ENCODE measurements around the gene CACNA2D2.

CACNA2D2 gene

GRCh38 chr3:50322386-50323091 lies 180.9 kb downstream of the CACNA2D2 start, which contains the start of gene HYAL2:
TSS of gene HYAL2 (minus strand) at chr3:50322745. CDS start at chr3:50320489, 2,256 bp downstream.
- no peak for DNase-seq

GRCh38 chr3:50322115-50322385 lies 181.4 kb downstream of the CACNA2D2 start:
- DNase-seq: no peak

GRCh38 chr3:50321336-50322114 lies 181.9 kb downstream of the CACNA2D2 start:
- peak; percentile 37 for DNase-seq

GRCh38 chr3:50320853-50321335 lies 182.5 kb downstream of the CACNA2D2 start:
- no peak for DNase-seq

- DNase-seq: no peak
Measured at GRCh38 chr3:50319894-50320625, 183.4 kb downstream of the CACNA2D2 start.

GRCh38 chr3:50319181-50319893 lies 184.1 kb downstream of the CACNA2D2 start:
- no peak for DNase-seq

- no peak for DNase-seq
Measured at GRCh38 chr3:50318615-50319014, 184.8 kb downstream of the CACNA2D2 start.

GRCh38 chr3:50318163-50318562 lies 185.3 kb downstream of the CACNA2D2 start:
- DNase-seq: no peak

- no peak for DNase-seq
Measured at GRCh38 chr3:50317300-50317699, 186.1 kb downstream of the CACNA2D2 start.

- DNase-seq: no peak
Measured at GRCh38 chr3:50316657-50317242, 186.7 kb downstream of the CACNA2D2 start.

- DNase-seq: no peak
Measured at GRCh38 chr3:50314816-50315215, 188.6 kb downstream of the CACNA2D2 start.

GRCh38 chr3:50314342-50314741 lies 189.1 kb downstream of the CACNA2D2 start:
- no peak for DNase-seq
